B cell (primary cell): ENCODE measurements around the gene CRAT. TPM values are rescaled to one million over a fixed set of nuclear protein-coding genes. Genes with fewer than 3 reads are reported as not detected.

Experiments used
- ATAC-seq: fragments of 200-7000 bp; cut with Tn5 transposase; one replicate; pipeline ENCODE4 v1.10.0; 2021; ENCODE audit warnings: low read depth, mild to moderate bottlenecking, moderate number of reproducible peaks, moderate library complexity
- CTCF ChIA-PET: fragments of 350-600 bp; sonication (Branson Sonifier 250); formaldehyde crosslinking; loops from one replicate; lab custom pipeline; 2021; ENCODE audit warnings: antibody characterized with exemption, inconsistent platforms; lab: Charles Lee
- POLR2A ChIA-PET: fragments of 350-600 bp; sonication (Branson Sonifier 250); formaldehyde crosslinking; loops from one replicate; lab custom pipeline; 2021; ENCODE audit warnings: antibody characterized with exemption; lab: Charles Lee
- DNase-seq: peaks from one replicate; pipeline ENCODE4 v3.0.0; 2013
- H2AFZ ChIP-seq: 2 replicates; pipeline ENCODE4 v1.6.1; 2012; ENCODE audit warnings: mild to moderate bottlenecking, low read depth, low read length; ENCODE audit not compliant: insufficient read depth, poor library complexity, severe bottlenecking
- H3K27ac ChIP-seq, 2 donors: 1 replicate in 1 of 2; 2 replicates in 1 of 2; pipeline ENCODE4 v1.5.1; 2012 to 2013; ENCODE audit warnings: low read length in 2 of 2, mild to moderate bottlenecking in 2 of 2, moderate library complexity in 1 of 2
- H3K27me3 ChIP-seq, 4 experiments: fragments of 200-600 bp in 1 of 4; sonication (generic) in 1 of 4; replicated peaks in 1 of 4; 1 replicate in 2 of 4; 2 replicates in 2 of 4; pipeline versions ENCODE4 v1.6.1 to v1.7.0; 2013 to 2016; ENCODE audit warnings: low read length in 3 of 4, mild to moderate bottlenecking in 2 of 4, mixed read lengths in 1 of 4, moderate library complexity in 1 of 4; ENCODE audit not compliant: insufficient read depth in 4 of 4, control insufficient read depth in 3 of 4; ENCODE audit errors: control extremely low read depth in 1 of 4
- H3K36me3 ChIP-seq, 2 experiments: replicated peaks in 1 of 2; 1 replicate in 1 of 2; 2 replicates in 1 of 2; pipeline versions ENCODE4 v1.6.1 to v1.7.1; 2013; ENCODE audit warnings: low read length in 1 of 2; ENCODE audit not compliant: insufficient read depth in 2 of 2, control insufficient read depth in 1 of 2; ENCODE audit errors: control extremely low read depth in 1 of 2, extremely low read depth in 1 of 2
- H3K4me1 ChIP-seq, 2 donors: fragments of 200-600 bp in 1 of 2; sonication (generic) in 1 of 2; 1 replicate in 1 of 2; 2 replicates in 1 of 2; pipeline versions ENCODE4 v1.5.1 to v1.6.1; 2013 to 2017; ENCODE audit warnings: low read length in 2 of 2; ENCODE audit not compliant: control insufficient read depth in 2 of 2, insufficient read depth in 2 of 2
- H3K4me2 ChIP-seq: replicated peaks from 2 replicates; pipeline ENCODE3; 2012; ENCODE audit warnings: mild to moderate bottlenecking, low read depth, low read length; ENCODE audit not compliant: poor library complexity, severe bottlenecking
- H3K4me3 ChIP-seq, 5 experiments: fragments of 200-600 bp in 1 of 5; sonication (generic) in 1 of 5; 1 replicate in 3 of 5; 2 replicates in 2 of 5; pipeline versions ENCODE4 v1.5.1 to v1.7.0; 2011 to 2016; ENCODE audit warnings: low read length in 4 of 5, mild to moderate bottlenecking in 4 of 5, low read depth in 2 of 5, control low read depth in 1 of 5, moderate library complexity in 1 of 5; ENCODE audit not compliant: insufficient read depth in 1 of 5; ENCODE audit errors: control extremely low read depth in 1 of 5, extremely low read depth in 1 of 5
- H3K79me2 ChIP-seq: fragments of 200-600 bp; sonication (generic); one replicate; pipeline ENCODE4 v1.6.0; 2016; ENCODE audit warnings: low read length; ENCODE audit not compliant: control insufficient read depth, insufficient read depth
- H3K9ac ChIP-seq: fragments of 200-600 bp; sonication (generic); 2 replicates; pipeline ENCODE4 v1.6.1; 2017; ENCODE audit warnings: mild to moderate bottlenecking, low read length, moderate library complexity
- H3K9me3 ChIP-seq, 3 donors: one replicate each; pipeline versions ENCODE4 v1.6.1 to v1.7.1; 2013; ENCODE audit warnings: low read length in 2 of 3; ENCODE audit not compliant: control insufficient read depth in 2 of 3, insufficient read depth in 1 of 3; ENCODE audit errors: control extremely low read depth in 1 of 3
- H4K20me1 ChIP-seq: 2 replicates; pipeline ENCODE4 v1.6.0; 2012; ENCODE audit warnings: mild to moderate bottlenecking, low read length; ENCODE audit not compliant: insufficient read depth, control insufficient read depth, poor library complexity, severe bottlenecking
- H3K27ac Mint-ChIP-seq: one replicate; pipeline ENCODE4 v1.8.0; 2021; ENCODE audit warnings: mixed read lengths
- H3K27me3 Mint-ChIP-seq: one replicate; pipeline ENCODE4 v1.8.0; 2021; ENCODE audit warnings: mixed read lengths
- H3K4me1 Mint-ChIP-seq: one replicate; pipeline ENCODE4 v1.8.0; 2021; ENCODE audit warnings: mixed read lengths
- H3K4me3 Mint-ChIP-seq: one replicate; pipeline ENCODE4 v1.8.0; 2021; ENCODE audit warnings: mixed read lengths
- H3K9me3 Mint-ChIP-seq: one replicate; pipeline ENCODE4 v1.8.0; 2022; ENCODE audit warnings: mixed read lengths; ENCODE audit not compliant: insufficient read depth
- EZH2 ChIP-seq: IDR thresholded peaks from 2 replicates; pipeline ENCODE4 v1.6.1; 2012; ENCODE audit warnings: borderline replicate concordance, low read depth, mild to moderate bottlenecking, moderate library complexity, low read length; ENCODE audit not compliant: insufficient read depth, poor library complexity, severe bottlenecking
- WGBS: methylation state at CpG from one replicate; pipeline ENCODE4 v1.1.5; 2013; ENCODE audit warnings: missing lambda C conversion rate; ENCODE audit not compliant: insufficient coverage; 5-methylcytosine and 5-hydroxymethylcytosine counted together
- intact Hi-C: fragments of 100-400 bp; cut with micrococcal nuclease; formaldehyde crosslinking; loops from one replicate; pipeline ENCODE4 v1.10.0; 2022
- polyA plus RNA-seq: library from polyadenylated mRNA; depleted of rRNA; stranded (reverse); fragments of >200 nt; gene quantifications from 2 replicates; pipeline ENCODE4 v1.2.3, GENCODE V29; 2012
- total RNA-seq, 2 donors: library from RNA; stranded (reverse); fragments of 120-200 nt in 1 of 2; gene quantifications; 1 replicate in 1 of 2; 2 replicates in 1 of 2; pipeline versions ENCODE4 v1.2.3 to v1.2.4, GENCODE V29; 2013 to 2022
- TF ChIP-seq, protein P1 (sequence below): fragments of 200-600 bp; IDR thresholded peaks from one replicate; pipeline ENCODE4 v1.8.0; 2022; ENCODE audit warnings: antibody characterized with exemption, mild to moderate bottlenecking

CRAT gene
- total and polyA plus RNA-seq, 2 donors (not counting 1 experiment from before 2014, with no cell fraction given) = 8.0 to 14.1 TPM

DNA sequence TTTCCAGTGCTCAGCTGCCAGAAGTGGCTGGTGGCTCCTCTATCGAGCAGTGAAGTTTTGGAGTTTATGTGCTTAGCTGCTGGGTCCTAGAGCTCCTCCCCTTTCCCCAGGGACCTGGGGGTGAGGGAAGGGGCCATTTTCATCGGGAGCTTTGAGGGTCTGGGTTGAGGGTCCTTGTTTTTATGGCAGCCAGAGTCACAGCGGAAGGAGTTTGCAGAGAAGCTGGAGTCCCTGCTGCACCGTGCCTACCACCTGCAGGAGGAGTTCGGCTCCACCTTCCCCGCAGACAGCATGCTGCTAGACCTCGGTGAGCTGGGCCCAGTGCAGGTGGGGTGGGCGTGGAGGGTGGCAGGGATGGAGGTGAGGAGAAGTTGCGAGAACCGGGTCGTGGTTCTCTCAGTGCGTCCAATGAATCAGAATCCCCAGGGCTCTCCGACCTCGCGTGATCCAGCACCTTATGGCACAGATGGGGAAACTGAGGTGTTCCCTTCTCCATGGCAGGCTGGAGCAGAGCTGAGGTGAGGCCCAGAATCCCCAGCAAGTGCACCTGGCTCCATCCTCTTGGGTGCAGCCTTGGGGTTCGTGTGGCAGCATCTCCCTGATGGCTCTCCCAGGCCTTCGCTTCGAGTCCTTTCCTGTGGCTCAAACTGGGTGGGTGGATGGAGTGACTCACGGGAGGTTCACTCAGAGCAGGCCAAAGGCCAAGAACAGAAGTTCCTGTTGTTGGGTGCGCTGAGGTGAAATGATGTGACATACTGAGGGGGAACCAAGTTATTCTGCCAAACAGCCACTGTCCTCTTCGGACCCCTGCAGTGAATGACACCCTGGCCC is 51.4 kb downstream of the CRAT start:
- POLR2A ChIA-PET = no interaction called here
- no peak for ATAC-seq
- WGBS = 95% methylated on average over 20 of the region's 21 CpGs
- H3K27ac ChIP-seq = no peak overlapping the region
- DNase-seq = no peak
- no peak overlapping the region for H3K9ac ChIP-seq
- no peak overlapping the region for H3K4me2 ChIP-seq
- H3K4me1 ChIP-seq = no peaks in the 10 kb centered on the region
- TF ChIP-seq, protein P1, sequence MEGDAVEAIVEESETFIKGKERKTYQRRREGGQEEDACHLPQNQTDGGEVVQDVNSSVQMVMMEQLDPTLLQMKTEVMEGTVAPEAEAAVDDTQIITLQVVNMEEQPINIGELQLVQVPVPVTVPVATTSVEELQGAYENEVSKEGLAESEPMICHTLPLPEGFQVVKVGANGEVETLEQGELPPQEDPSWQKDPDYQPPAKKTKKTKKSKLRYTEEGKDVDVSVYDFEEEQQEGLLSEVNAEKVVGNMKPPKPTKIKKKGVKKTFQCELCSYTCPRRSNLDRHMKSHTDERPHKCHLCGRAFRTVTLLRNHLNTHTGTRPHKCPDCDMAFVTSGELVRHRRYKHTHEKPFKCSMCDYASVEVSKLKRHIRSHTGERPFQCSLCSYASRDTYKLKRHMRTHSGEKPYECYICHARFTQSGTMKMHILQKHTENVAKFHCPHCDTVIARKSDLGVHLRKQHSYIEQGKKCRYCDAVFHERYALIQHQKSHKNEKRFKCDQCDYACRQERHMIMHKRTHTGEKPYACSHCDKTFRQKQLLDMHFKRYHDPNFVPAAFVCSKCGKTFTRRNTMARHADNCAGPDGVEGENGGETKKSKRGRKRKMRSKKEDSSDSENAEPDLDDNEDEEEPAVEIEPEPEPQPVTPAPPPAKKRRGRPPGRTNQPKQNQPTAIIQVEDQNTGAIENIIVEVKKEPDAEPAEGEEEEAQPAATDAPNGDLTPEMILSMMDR = no peak
- TF ChIP-seq EZH2 = no peak
- Mint-ChIP-seq H3K9me3 (no peaks in the 10 kb centered on the region), H3K4me3 (no peak overlapping the region), H3K27ac (no peak overlapping the region), H3K4me1 (no peaks in the 10 kb centered on the region), H3K27me3 (no peaks in the 10 kb centered on the region)
- peaks cover 3 to 44% of the 10 kb centered on the region in 2 experiments for H3K36me3 ChIP-seq
- H4K20me1 ChIP-seq = no peaks in the 10 kb centered on the region
- no peaks in the 10 kb centered on the region for H3K9me3 ChIP-seq
- no peak overlapping the region for H3K4me3 ChIP-seq
- no peaks in the 10 kb centered on the region for H3K79me2 ChIP-seq
- H2AFZ ChIP-seq = no peak overlapping the region
- CTCF ChIA-PET = interaction anchor here (0.7 kb wide), 1 partner anchor 52 kb away, joined by 4 read pairs; no protein-coding TSS in a partner anchor
- intact Hi-C loops = no loop called here
- no peaks in the 10 kb centered on the region for H3K27me3 ChIP-seq

DNA sequence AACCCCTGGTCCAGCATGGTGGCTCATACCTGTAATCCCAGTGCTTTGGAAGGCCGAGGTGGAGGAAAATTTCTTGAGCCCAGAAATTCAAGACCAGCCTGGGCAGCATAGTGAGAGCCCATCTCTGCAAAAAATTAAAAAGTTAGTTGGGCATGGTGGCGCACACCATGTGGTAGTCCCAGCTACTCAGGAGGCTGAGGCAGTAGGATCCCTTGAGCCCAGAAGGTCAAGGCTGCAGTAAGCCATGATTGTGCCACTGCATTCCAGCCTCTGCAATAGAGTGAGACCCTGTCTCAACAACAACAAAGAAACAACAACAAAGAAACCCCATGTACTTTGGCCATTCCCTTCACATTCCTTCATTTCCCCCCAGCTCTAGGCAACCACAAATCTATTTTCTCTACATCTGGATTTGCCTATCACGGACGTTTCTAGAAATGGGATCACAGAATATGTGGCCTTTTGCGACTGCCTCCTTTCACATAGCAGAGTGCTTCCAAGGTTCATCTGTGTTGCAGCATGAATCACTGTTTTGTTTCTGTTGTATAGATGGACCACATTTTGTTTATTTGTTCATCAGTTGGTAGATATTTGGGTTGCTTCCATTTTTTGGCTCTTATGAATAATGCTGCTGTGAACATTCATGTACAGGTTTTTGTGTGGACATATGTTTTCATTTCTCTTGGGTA is 56.3 kb downstream of the CRAT start:
- Mint-ChIP-seq H3K27me3 (no peaks in the 10 kb centered on the region), H3K4me3 (no peak overlapping the region), H3K27ac (no peak overlapping the region), H3K9me3 (no peaks in the 10 kb centered on the region), H3K4me1 (no peaks in the 10 kb centered on the region)
- 100% methylated on average over 3 of the region's 5 CpGs for WGBS
- DNase-seq (no peak), ATAC-seq (no peak)
- Histone ChIP-seq H3K36me3 (peaks cover 6 to 23% of the 10 kb centered on the region in 2 experiments), H3K79me2 (no peaks in the 10 kb centered on the region), H3K4me3 (no peak overlapping the region), H3K9ac (no peak overlapping the region), H3K27ac (no peak overlapping the region), H3K4me1 (no peaks in the 10 kb centered on the region), H2AFZ (no peak overlapping the region), H3K9me3 (no peaks in the 10 kb centered on the region), H4K20me1 (no peaks in the 10 kb centered on the region), H3K4me2 (no peak overlapping the region), H3K27me3 (no peaks in the 10 kb centered on the region)
- POLR2A ChIA-PET = no interaction called here
- no peak for TF ChIP-seq EZH2
- TF ChIP-seq, protein P1 = no peak
- CTCF ChIA-PET = interaction anchor here (1.0 kb wide), 1 partner anchor 26 kb away, joined by 3 read pairs; the partner anchor contains the start of gene DOLPP1
- intact Hi-C loops = no loop called here
